ENCODE data around the gene SLC37A4. TPM values are rescaled to one million over a fixed set of nuclear protein-coding genes. Genes with fewer than 3 reads are reported as not detected.

SLC37A4 gene
- total and polyA plus RNA-seq, 2 of the 13 experiments (the other 11 are each of a cell fraction or from before 2014, with no cell fraction given), result 43.0 to 56.1 TPM

DNA sequence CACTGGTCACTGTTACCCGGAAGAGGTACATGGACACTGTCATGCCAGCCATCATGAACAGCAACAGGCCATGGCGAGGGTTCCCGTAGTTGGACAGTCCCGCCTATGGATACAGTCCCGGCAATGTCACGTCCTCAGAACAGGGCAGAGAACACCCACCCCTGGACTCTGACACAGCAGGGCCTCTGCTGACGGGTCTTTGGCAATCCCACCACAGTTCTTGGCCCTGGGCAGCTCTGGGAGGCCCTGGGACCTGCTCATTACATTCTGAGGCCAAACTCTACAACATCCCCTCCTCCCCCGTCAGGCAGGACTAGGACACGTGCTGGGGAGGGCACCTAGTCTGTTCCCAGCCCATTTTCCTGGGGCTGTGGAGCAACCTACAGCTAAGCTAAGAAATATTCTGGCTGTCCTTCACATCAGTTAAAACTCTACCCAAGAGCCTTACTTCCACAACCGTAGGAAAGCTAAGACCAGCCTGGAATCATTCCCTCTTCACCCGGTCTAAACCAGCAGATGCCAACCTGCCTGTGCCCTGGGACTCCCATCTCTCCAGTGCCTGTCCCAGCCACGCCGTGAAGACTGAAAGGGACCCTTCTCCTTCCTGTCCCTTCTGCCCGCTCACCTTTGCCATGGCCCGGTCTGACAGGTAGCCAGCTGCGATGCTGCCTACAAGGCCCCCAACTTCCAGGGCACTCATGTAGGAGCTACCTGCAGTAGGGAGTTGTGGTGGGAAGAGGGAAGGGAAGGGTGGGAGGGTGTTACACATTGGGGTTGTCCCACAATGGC is 4.5 kb downstream of the SLC37A4 start (continued):
- TF ChIP-seq ZBTB43 (CRISPR knock-in tag; conservative IDR thresholded peaks at IDR 0.05), result no peak
- 0 out of 2 replicates have a peak, but pooled peaks have one; percentile 22 for TF ChIP-seq ZNF331 (CRISPR knock-in tag; IDR thresholded peaks at IDR 0.05)
- TF ChIP-seq ARNTL (CRISPR knock-in tag; IDR thresholded peaks at IDR 0.05), result peak; percentile 65; the same call in 1 of the 2 replicates
- no peak for TF ChIP-seq TFE3 (CRISPR knock-in tag; IDR thresholded peaks at IDR 0.05)
- TF ChIP-seq AGO2 (optimal IDR thresholded peaks at IDR 0.05; ENCODE audit: low read depth, low read length), result peak; percentile 32
- TF ChIP-seq ZNF776 (CRISPR knock-in tag; IDR thresholded peaks at IDR 0.05), result 0 out of 2 replicates have a peak, but pooled peaks have one; percentile 23
- no peak for TF ChIP-seq STAG1 (CRISPR knock-in tag; IDR thresholded peaks at IDR 0.05)
- no peak for TF ChIP-seq TEAD2 (CRISPR knock-in tag; IDR thresholded peaks at IDR 0.05)
- no peak for TF ChIP-seq LCORL (IDR thresholded peaks at IDR 0.05)
- TF ChIP-seq LCORL (CRISPR knock-in tag; IDR thresholded peaks at IDR 0.05), result 0 out of 2 replicates have a peak, but pooled peaks have one; percentile 31
- TF ChIP-seq ATF7 (IDR thresholded peaks at IDR 0.05), result no peak
- no peak for TF ChIP-seq ATF7 (CRISPR knock-in tag; IDR thresholded peaks at IDR 0.05)
- TF ChIP-seq SALL2 (CRISPR knock-in tag; IDR thresholded peaks at IDR 0.05), result no peak
- no peak for TF ChIP-seq ATRX (CRISPR knock-in tag; IDR thresholded peaks at IDR 0.05; ENCODE audit: borderline replicate concordance)
- 0 out of 2 replicates have a peak, but pooled peaks have one; percentile 16 for TF ChIP-seq DPF2 (CRISPR knock-in tag; IDR thresholded peaks at IDR 0.05; ENCODE audit: borderline replicate concordance, low read depth)
- TF ChIP-seq MAX (IDR thresholded peaks at IDR 0.05), result peak; percentile 75
- TF ChIP-seq, protein P1, sequence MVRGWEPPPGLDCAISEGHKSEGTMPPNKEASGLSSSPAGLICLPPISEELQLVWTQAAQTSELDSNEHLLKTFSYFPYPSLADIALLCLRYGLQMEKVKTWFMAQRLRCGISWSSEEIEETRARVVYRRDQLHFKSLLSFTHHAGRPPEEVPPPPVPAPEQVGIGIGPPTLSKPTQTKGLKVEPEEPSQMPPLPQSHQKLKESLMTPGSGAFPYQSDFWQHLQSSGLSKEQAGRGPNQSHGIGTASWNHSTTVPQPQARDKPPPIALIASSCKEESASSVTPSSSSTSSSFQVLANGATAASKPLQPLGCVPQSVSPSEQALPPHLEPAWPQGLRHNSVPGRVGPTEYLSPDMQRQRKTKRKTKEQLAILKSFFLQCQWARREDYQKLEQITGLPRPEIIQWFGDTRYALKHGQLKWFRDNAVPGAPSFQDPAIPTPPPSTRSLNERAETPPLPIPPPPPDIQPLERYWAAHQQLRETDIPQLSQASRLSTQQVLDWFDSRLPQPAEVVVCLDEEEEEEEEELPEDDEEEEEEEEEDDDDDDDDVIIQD (CRISPR knock-in tag; IDR thresholded peaks at IDR 0.05; ENCODE audit: low read depth), result no peak
- TF ChIP-seq HNF4G (IDR thresholded peaks at IDR 0.05; ENCODE audit: borderline replicate concordance, low read depth, low read length), result peak; percentile 68
- TF ChIP-seq HNF4G (CRISPR knock-in tag; IDR thresholded peaks at IDR 0.05; ENCODE audit: borderline replicate concordance, low read depth), result no peak
- no peak for TF ChIP-seq ZBTB26 (CRISPR knock-in tag; IDR thresholded peaks at IDR 0.05; ENCODE audit: borderline replicate concordance)
- TF ChIP-seq KDM5B (CRISPR knock-in tag; IDR thresholded peaks at IDR 0.05; ENCODE audit: borderline replicate concordance), result no peak
- TF ChIP-seq ZNF83 (CRISPR knock-in tag; IDR thresholded peaks at IDR 0.05; ENCODE audit: borderline replicate concordance), result no peak
- no peak for TF ChIP-seq TCF7 (IDR thresholded peaks at IDR 0.05; ENCODE audit: low read depth)
- no peak for TF ChIP-seq RFXANK (CRISPR knock-in tag; IDR thresholded peaks at IDR 0.05)
- TF ChIP-seq ZNF446 (CRISPR knock-in tag; IDR thresholded peaks at IDR 0.05), result no peak
- peak; percentile 20; the same call in 1 of the 2 replicates for TF ChIP-seq MEIS1 (CRISPR knock-in tag; IDR thresholded peaks at IDR 0.05; ENCODE audit: borderline replicate concordance)
- TF ChIP-seq HDAC2 (CRISPR knock-in tag; IDR thresholded peaks at IDR 0.05), result no peak

Data from HepG2 (cell line).